ENCODE results near the gene TERB2. TPM values are rescaled to one million over a fixed set of nuclear protein-coding genes. Genes with fewer than 3 reads are reported as not detected.
"Not testable (repeated sequence)": the region's sequence is repeated elsewhere in the genome, so short reads cannot be mapped to it uniquely, and the experiment has no call there.

TERB2 gene, protein sequence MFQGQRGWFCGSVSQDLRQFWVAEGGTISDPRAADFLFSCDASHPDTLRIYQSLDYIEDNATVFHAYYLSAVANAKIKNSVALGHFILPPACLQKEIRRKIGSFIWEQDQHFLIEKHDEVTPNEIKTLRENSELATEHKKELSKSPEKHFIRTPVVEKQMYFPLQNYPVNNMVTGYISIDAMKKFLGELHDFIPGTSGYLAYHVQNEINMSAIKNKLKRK
- total RNA-seq = not detected

DNA sequence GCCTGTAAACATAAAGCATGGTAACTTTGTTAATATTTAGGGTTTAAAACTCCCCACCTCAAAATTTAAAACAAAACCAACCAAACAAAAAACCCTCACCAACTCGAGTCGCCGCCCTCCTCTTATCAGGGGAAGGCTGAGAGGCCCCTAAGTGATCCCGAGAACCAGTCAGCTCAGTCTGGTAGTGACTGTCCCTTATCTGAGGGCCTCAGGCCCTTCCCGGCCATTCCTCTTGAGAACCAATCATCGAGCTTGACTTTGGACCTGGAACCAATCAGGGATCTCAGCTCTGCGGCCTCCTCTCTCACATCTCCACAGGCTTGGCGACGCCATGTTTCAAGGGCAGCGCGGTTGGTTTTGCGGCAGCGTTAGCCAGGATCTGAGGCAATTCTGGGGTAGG lies at the start of gene TERB2:
TSS of gene TERB2 (plus strand) at position 300 of the 400 bp plus-strand sequence. CDS start at position 332, 32 bp downstream.
- TF ChIP-seq POLR2A (IDR thresholded peaks at IDR 0.05) = no peak

DNA sequence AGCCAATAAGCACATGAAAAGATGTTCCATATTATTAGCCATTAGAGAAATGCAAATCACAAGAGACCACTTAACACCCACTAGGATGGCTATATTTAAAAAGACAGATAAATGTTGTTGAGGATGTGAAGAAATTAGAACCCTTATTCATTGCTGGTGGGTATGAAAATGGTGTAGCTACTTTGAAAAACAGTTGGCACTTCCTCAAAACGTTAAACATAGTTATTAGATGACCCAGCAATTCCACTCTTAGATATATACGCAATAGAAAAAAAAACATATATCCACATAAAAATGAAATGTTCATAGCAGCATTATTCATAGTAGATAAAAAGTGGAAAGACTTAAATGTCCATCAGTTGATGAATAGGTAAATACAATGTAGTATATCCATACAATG lies 47.1 kb upstream of the TERB2 start:
- Histone ChIP-seq H3K4me3 (no peak overlapping the region), H3K36me3 (no peaks in the 10 kb centered on the region), H3K4me1 (no peaks in the 10 kb centered on the region), H3K27ac (no peak overlapping the region), H3K9me3 (no peaks in the 10 kb centered on the region), H3K27me3 (peaks cover 3% of the 10 kb centered on the region)
- DNase-seq (ENCODE audit: low spot score in 2 of 2) = no peak
- TF ChIP-seq, protein P1, sequence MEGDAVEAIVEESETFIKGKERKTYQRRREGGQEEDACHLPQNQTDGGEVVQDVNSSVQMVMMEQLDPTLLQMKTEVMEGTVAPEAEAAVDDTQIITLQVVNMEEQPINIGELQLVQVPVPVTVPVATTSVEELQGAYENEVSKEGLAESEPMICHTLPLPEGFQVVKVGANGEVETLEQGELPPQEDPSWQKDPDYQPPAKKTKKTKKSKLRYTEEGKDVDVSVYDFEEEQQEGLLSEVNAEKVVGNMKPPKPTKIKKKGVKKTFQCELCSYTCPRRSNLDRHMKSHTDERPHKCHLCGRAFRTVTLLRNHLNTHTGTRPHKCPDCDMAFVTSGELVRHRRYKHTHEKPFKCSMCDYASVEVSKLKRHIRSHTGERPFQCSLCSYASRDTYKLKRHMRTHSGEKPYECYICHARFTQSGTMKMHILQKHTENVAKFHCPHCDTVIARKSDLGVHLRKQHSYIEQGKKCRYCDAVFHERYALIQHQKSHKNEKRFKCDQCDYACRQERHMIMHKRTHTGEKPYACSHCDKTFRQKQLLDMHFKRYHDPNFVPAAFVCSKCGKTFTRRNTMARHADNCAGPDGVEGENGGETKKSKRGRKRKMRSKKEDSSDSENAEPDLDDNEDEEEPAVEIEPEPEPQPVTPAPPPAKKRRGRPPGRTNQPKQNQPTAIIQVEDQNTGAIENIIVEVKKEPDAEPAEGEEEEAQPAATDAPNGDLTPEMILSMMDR (IDR thresholded peaks at IDR 0.05) = no peak
- TF ChIP-seq POLR2AphosphoS5 (IDR thresholded peaks at IDR 0.05) (no peak), POLR2A (IDR thresholded peaks at IDR 0.05) (no peak), EP300 (IDR thresholded peaks at IDR 0.05) (no peak)
- WGBS = 47% methylated on average over 2 of the region's 2 CpGs

More for the DNA sequence above, at the start of gene TERB2:
- Histone ChIP-seq H3K27ac (no peak within 1 kb of the TSS), H3K36me3 (no peaks in the 10 kb centered on the region), H3K27me3 (no peaks in the 10 kb centered on the region), H3K4me3 (no peak within 1 kb of the TSS), H3K4me1 (no peaks in the 10 kb centered on the region), H3K9me3 (no peaks in the 10 kb centered on the region)
- WGBS = 95% methylated on average over 13 of the region's 13 CpGs
- no peak for DNase-seq (ENCODE audit: low spot score in 2 of 2)

DNA sequence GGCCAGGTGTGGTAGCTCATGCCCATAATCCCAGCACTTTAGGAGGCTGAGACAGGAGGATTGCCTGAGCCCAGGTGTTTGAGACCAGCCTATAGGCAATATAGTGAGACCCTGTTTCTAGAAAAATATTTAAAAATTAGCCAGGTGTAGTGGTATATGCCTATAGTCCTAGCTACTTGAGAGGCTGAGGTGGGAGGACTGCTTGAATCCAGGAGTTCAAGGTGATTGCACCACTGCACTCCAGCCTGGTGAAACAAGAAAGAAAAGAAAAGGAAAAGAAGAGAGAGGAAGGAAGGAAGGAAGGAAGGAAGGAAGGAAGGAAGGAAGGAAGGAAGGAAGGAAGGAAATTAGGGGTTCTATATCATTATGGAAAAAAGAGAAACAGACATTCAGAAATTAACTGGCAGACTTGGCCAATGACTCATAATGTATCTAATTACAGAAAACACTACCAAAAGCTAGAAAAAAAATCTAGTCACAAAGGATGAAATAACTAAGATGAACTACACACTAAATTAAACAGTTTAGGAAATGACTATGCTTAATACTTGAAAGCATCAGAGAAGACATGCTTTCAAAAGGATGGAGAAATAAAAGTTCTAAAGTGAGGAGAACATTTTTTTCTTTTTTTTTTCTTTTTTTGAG lies 45.4 kb upstream of the TERB2 start:
- no peak for DNase-seq (ENCODE audit: low spot score in 2 of 2)
- Histone ChIP-seq H3K36me3 (no peaks in the 10 kb centered on the region), H3K4me1 (no peaks in the 10 kb centered on the region)

DNA sequence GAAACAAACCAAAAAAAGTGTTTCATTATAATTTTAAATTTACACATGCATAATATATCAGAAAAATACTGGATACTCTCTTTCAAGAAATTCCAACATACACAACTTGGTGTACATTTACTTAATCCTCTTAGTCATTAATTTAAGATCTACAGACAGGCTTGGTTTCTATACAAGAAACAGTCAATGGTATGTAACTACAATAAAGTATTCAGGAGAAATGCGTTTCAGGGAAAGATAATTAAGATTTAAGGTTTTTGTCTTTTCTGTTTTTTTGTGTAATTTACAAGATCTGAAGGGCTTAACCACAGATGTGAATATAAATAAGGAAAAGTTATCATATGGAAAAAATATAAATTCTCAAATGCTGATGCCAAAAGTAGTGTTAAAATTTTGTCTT lies 44.3 kb upstream of the TERB2 start:
- H3K4me1 ChIP-seq; H3K36me3 ChIP-seq; H3K9me3 ChIP-seq; H3K4me3 ChIP-seq; H3K27ac ChIP-seq; DNase-seq (ENCODE audit: low spot score in 2 of 2); H3K27me3 ChIP-seq: not testable (repeated sequence)
- WGBS = 54% methylated on average over 1 of the region's 1 CpG

More for the DNA sequence above, 45.4 kb upstream of the TERB2 start:
- TF ChIP-seq, protein P1 (IDR thresholded peaks at IDR 0.05) = no peak
- TF ChIP-seq EP300 (IDR thresholded peaks at IDR 0.05) = no peak
- no peak for TF ChIP-seq POLR2A (IDR thresholded peaks at IDR 0.05)
- TF ChIP-seq POLR2AphosphoS5 (IDR thresholded peaks at IDR 0.05) = no peak
- Histone ChIP-seq H3K27ac (no peak overlapping the region), H3K27me3 (peaks cover 3% of the 10 kb centered on the region), H3K9me3 (no peaks in the 10 kb centered on the region), H3K4me3 (no peak overlapping the region)

DNA sequence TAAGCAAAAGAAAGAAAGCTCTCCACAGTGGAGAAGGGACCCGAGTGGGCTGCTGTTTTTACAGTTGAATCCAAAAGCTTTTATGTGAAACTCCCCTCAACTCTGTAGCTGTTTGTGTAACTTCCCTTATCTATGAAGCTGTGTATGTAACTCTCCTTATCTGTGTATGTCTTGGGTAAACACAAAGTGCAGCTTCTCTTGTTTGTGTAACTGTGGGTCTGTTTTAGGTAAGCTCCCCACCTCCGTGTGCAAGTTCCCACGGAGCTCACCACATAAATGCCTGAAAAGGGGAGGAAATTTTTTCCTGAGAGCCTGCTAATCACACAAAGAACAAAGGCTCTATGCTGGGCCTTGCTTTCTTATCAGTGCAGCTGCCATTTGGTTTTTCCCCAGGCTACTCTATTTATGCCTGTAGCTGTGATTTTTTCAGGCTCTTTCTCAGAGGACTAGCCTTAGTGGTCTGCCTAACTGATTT lies 43.5 kb upstream of the TERB2 start:
- not testable (repeated sequence) for H3K4me3 ChIP-seq
- 63% methylated on average over 3 of the region's 3 CpGs for WGBS

DNA sequence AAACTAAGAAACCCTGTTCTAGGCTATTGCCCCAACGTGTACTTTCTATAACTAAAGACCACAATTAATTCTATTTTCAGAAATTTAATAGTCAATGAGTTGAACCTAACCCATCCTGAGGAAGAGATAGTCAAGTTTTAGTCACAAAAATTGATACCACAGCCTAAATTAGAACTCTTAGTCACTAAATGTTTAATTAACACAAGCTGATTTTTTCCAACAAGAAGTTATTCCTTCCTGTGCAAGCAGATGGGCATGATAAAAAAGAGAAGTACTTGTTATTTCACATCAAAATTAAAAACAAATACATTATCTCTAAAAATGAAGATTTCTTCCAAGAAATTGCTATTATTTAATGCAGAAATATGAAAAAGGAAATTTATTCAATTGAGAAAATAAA lies 38.4 kb upstream of the TERB2 start:
- no peaks in the 10 kb centered on the region for H3K27me3 ChIP-seq
- no peaks in the 10 kb centered on the region for H3K9me3 ChIP-seq
- H3K4me3 ChIP-seq = no peak overlapping the region
- no peaks in the 10 kb centered on the region for H3K4me1 ChIP-seq
- no peak overlapping the region for H3K27ac ChIP-seq
- H3K36me3 ChIP-seq = no peaks in the 10 kb centered on the region
- TF ChIP-seq EP300 (IDR thresholded peaks at IDR 0.05) (no peak), POLR2AphosphoS5 (IDR thresholded peaks at IDR 0.05) (no peak), POLR2A (IDR thresholded peaks at IDR 0.05) (no peak)
- TF ChIP-seq, protein P1 (IDR thresholded peaks at IDR 0.05) = no peak
- WGBS = 55% methylated on average over 1 of the region's 1 CpG
- no peak for DNase-seq (ENCODE audit: low spot score in 2 of 2)

More for the DNA sequence above, 43.5 kb upstream of the TERB2 start:
- H3K27me3 ChIP-seq; H3K4me1 ChIP-seq; H3K36me3 ChIP-seq; DNase-seq (ENCODE audit: low spot score in 2 of 2); H3K27ac ChIP-seq; H3K9me3 ChIP-seq: not testable (repeated sequence)

DNA sequence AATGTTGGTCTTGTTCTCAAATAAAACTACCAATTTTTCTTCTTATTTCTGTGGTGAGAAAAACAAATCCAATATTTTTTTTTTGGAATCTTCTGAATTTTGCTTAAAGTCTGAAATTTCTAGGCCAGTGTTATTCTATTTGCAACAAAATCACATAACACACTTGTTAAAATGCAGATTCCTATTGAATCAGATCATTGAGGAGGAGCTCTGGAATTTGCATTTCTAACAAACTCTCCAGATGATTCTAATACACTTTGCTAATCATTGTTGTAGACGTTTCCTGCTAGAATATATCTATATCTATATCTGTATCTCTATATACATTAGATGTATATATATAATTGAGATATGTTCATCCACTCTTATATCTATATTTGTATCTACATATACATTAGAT lies 27.8 kb upstream of the TERB2 start:
- not testable (repeated sequence) for H3K4me1 ChIP-seq; H3K36me3 ChIP-seq; H3K27ac ChIP-seq; DNase-seq (ENCODE audit: low spot score in 2 of 2); H3K4me3 ChIP-seq; H3K27me3 ChIP-seq; H3K9me3 ChIP-seq
- WGBS = 42% methylated on average over 1 of the region's 1 CpG

DNA sequence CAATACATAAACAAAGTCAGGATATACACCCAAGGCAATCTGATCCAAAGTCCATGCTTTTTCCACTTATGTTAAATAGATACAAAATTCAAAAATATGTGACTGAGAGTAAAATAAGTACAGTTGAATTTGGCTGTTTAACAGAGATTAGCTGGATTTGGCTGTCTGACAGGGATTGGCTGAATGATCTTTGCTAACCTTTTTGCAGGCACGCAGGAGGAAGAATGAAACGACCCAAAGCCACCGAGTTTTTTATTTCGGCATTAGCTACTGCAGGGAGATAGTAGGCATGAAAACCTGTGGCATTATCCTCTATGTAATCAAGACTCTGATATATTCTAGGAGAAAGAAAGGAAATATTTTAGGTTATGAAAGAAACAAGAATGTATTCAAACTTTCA lies 26.2 kb upstream of the TERB2 start:
- not testable (repeated sequence) for H3K36me3 ChIP-seq; H3K27me3 ChIP-seq; H3K9me3 ChIP-seq; H3K4me1 ChIP-seq; H3K4me3 ChIP-seq; DNase-seq (ENCODE audit: low spot score in 2 of 2); H3K27ac ChIP-seq
- WGBS = 62% methylated on average over 4 of the region's 4 CpGs

DNA sequence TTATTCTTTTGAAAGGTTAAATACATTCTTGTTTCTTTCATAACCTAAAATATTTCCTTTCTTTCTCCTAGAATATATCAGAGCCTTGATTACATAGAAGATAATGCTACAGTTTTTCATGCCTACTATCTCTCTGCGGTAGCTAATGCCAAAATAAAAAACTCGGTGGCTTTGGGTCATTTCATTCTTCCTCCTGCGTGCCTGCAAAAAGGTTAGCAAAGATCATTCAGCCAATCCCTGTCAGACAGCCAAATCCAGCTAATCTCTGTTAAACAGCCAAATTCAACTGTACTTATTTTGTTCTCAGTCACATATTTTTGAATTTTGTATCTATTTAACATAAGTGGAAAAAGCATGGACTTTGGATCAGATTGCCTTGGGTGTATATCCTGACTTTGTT lies 1.8 kb downstream of the TERB2 start:
- not testable (repeated sequence) for H3K4me3 ChIP-seq, H3K27me3 ChIP-seq
- 50% methylated on average over 3 of the region's 3 CpGs for WGBS

More for the DNA sequence above, 1.8 kb downstream of the TERB2 start:
- H3K27ac ChIP-seq; H3K4me1 ChIP-seq; DNase-seq (ENCODE audit: low spot score in 2 of 2); H3K9me3 ChIP-seq; H3K36me3 ChIP-seq: not testable (repeated sequence)
